HL-60 (cell line): Measurements from ENCODE around the gene ANKRD49.

Source experiments
- CTCF ChIP-seq: IDR thresholded peaks from one replicate; pipeline ENCODE4 v1.5.1; 2011; ENCODE audit warnings: low read length, control low read depth, inconsistent platforms; ENCODE audit not compliant: insufficient read depth
- GABPA ChIP-seq: IDR thresholded peaks from 2 replicates; pipeline ENCODE4 v1.6.1; 2012; ENCODE audit warnings: low read depth
- POLR2AphosphoS5 ChIP-seq: IDR thresholded peaks from 2 replicates; pipeline ENCODE4 v1.6.1; 2012; ENCODE audit warnings: low read depth
- REST ChIP-seq: IDR thresholded peaks from 2 replicates; pipeline ENCODE4 v1.6.1; 2012; ENCODE audit warnings: low read depth; ENCODE audit not compliant: insufficient replicate concordance
- SPI1 ChIP-seq: IDR thresholded peaks from 2 replicates; pipeline ENCODE4 v1.6.1; 2012; ENCODE audit warnings: low read depth, mild to moderate bottlenecking, borderline replicate concordance

- no peak for TF ChIP-seq CTCF
- no peak for TF ChIP-seq GABPA
- TF ChIP-seq POLR2AphosphoS5: no peak
- TF ChIP-seq REST: no peak
- TF ChIP-seq SPI1: no peak
Measured at GRCh38 chr11:94518300-94518699, 24.5 kb downstream of the ANKRD49 start.
